Natural killer cell (primary cell): ENCODE data around the gene FBXL7. TPM values are rescaled to one million over a fixed set of nuclear protein-coding genes. Genes with fewer than 3 reads are reported as not detected.

ENCODE experiments used
- ATAC-seq, 3 donors: fragments of 150-1000 bp in 2 of 3; fragments of 200-7000 bp in 1 of 3; cut with Tn5 transposase; 1 replicate in 1 of 3; 2 replicates in 2 of 3; pipeline ENCODE4 v1.10.0; 2021; ENCODE audit warnings: mild to moderate bottlenecking in 2 of 3, moderate library complexity in 2 of 3
- DNase-seq, 2 donors: peaks; one replicate each; pipeline versions ENCODE4 v3.0.0 to v3.0.0-alpha.2; 2013 to 2021; ENCODE audit warnings: mixed read lengths in 1 of 2
- H3K27ac ChIP-seq: one replicate; pipeline ENCODE4 v1.5.1; 2013; ENCODE audit warnings: mild to moderate bottlenecking, low read length
- H3K27me3 ChIP-seq: one replicate; pipeline ENCODE4 v1.6.1; 2013; ENCODE audit warnings: low read length; ENCODE audit not compliant: control insufficient read depth, insufficient read depth
- H3K36me3 ChIP-seq: one replicate; pipeline ENCODE4 v1.6.1; 2013; ENCODE audit warnings: low read length; ENCODE audit not compliant: control insufficient read depth, insufficient read depth
- H3K4me1 ChIP-seq: one replicate; pipeline ENCODE4 v1.6.1; 2013; ENCODE audit warnings: low read length; ENCODE audit not compliant: control insufficient read depth, insufficient read depth
- H3K4me3 ChIP-seq: one replicate; pipeline ENCODE4 v1.5.1; 2013; ENCODE audit warnings: low read length
- H3K9me3 ChIP-seq: one replicate; pipeline ENCODE4 v1.6.1; 2013; ENCODE audit warnings: low read length; ENCODE audit not compliant: control insufficient read depth, insufficient read depth
- H3K27ac Mint-ChIP-seq, 2 donors: one replicate each; pipeline ENCODE4 v1.8.0; 2022; ENCODE audit warnings: mild to moderate bottlenecking in 2 of 2, mixed read lengths in 2 of 2, moderate library complexity in 1 of 2
- H3K27me3 Mint-ChIP-seq, 2 donors: one replicate each; pipeline ENCODE4 v1.8.0; 2022; ENCODE audit warnings: low read depth in 2 of 2, mixed read lengths in 2 of 2
- H3K36me3 Mint-ChIP-seq: one replicate; pipeline ENCODE4 v1.8.0; 2022; ENCODE audit warnings: mixed read lengths
- H3K4me1 Mint-ChIP-seq, 2 donors: one replicate each; pipeline ENCODE4 v1.8.0; 2022; ENCODE audit warnings: mixed read lengths in 2 of 2
- H3K4me3 Mint-ChIP-seq: one replicate; pipeline ENCODE4 v1.8.0; 2022; ENCODE audit warnings: mild to moderate bottlenecking, moderate library complexity, mixed read lengths
- H3K9me3 Mint-ChIP-seq, 2 donors: one replicate each; pipeline ENCODE4 v1.8.0; 2022; ENCODE audit warnings: mixed read lengths in 2 of 2
- CTCF ChIP-seq: fragments of 200-600 bp; IDR thresholded peaks from one replicate; pipeline ENCODE4 v1.8.0; 2022; ENCODE audit warnings: antibody characterized with exemption
- WGBS: methylation state at CpG from one replicate; pipeline ENCODE4 v1.1.7; 2013; ENCODE audit warnings: missing lambda C conversion rate; ENCODE audit not compliant: insufficient coverage; 5-methylcytosine and 5-hydroxymethylcytosine counted together
- intact Hi-C: fragments of 100-400 bp; cut with micrococcal nuclease; formaldehyde crosslinking; loops from one replicate; pipeline ENCODE4 v1.14.2; 2022
- total RNA-seq, 4 donors: library from RNA; stranded (reverse); fragments of 120-200 nt in 1 of 4; gene quantifications; one replicate each; pipeline versions ENCODE4 v1.2.3 to v1.2.4, GENCODE V29; 2013 to 2022

FBXL7 gene
- total RNA-seq, 3 donors from 2014 or later (not counting 1 experiment from before 2014, with no cell fraction given), result not detected

- Histone ChIP-seq H3K4me1 (no peaks in the 10 kb centered on the region), H3K27ac (no peak overlapping the region), H3K4me3 (no peak overlapping the region), H3K9me3 (no peaks in the 10 kb centered on the region), H3K27me3 (no peaks in the 10 kb centered on the region), H3K36me3 (no peaks in the 10 kb centered on the region)
- intact Hi-C loops, result no loop called here
- DNase-seq, result no peak
- WGBS, result 94% methylated on average over 1 of the region's 1 CpG
- H3K27me3 Mint-ChIP-seq, result no peaks in the 10 kb centered on the region
- ATAC-seq, result no peak
- no peak overlapping the region for H3K4me3 Mint-ChIP-seq
- no peaks in the 10 kb centered on the region for H3K36me3 Mint-ChIP-seq
- no peak for TF ChIP-seq CTCF
- H3K4me1 Mint-ChIP-seq, result no peaks in the 10 kb centered on the region
- no peak overlapping the region for H3K27ac Mint-ChIP-seq
- peaks cover 4 to 12% of the 10 kb centered on the region in 2 donors for H3K9me3 Mint-ChIP-seq
These were observed 327.8 kb downstream of the FBXL7 start for GRCh38 chr5:15827741-15828140.

- H3K9me3 Mint-ChIP-seq, result peaks cover 8 to 18% of the 10 kb centered on the region in 2 donors
- H3K4me3 Mint-ChIP-seq, result no peak overlapping the region
- intact Hi-C loops, result no loop called here
- H3K27me3 Mint-ChIP-seq, result no peaks in the 10 kb centered on the region
- ATAC-seq, result no peak
- Histone ChIP-seq H3K9me3 (no peaks in the 10 kb centered on the region), H3K27me3 (no peaks in the 10 kb centered on the region), H3K4me1 (no peaks in the 10 kb centered on the region), H3K36me3 (no peaks in the 10 kb centered on the region), H3K4me3 (no peak overlapping the region), H3K27ac (no peak overlapping the region)
- no peak for DNase-seq
- no peak overlapping the region for H3K27ac Mint-ChIP-seq
- H3K36me3 Mint-ChIP-seq, result no peaks in the 10 kb centered on the region
- H3K4me1 Mint-ChIP-seq, result no peaks in the 10 kb centered on the region
- WGBS, result 86% methylated on average over 4 of the region's 4 CpGs
- no peak for TF ChIP-seq CTCF
These were observed 331.4 kb downstream of the FBXL7 start for GRCh38 chr5:15831408-15831807.

GRCh38 chr5:15833365-15833764 lies 333.4 kb downstream of the FBXL7 start:
- no peaks in the 10 kb centered on the region for H3K36me3 ChIP-seq
- Mint-ChIP-seq H3K4me1 (no peaks in the 10 kb centered on the region), H3K9me3 (peaks cover 9 to 11% of the 10 kb centered on the region in 2 donors), H3K4me3 (no peak overlapping the region), H3K36me3 (no peaks in the 10 kb centered on the region), H3K27ac (no peak overlapping the region), H3K27me3 (no peaks in the 10 kb centered on the region)
- WGBS, result 78% methylated on average over 3 of the region's 4 CpGs
- no peak for ATAC-seq
- no peaks in the 10 kb centered on the region for H3K27me3 ChIP-seq
- H3K4me3 ChIP-seq, result no peak overlapping the region
- no peak for DNase-seq
- intact Hi-C loops, result no loop called here
- no peaks in the 10 kb centered on the region for H3K4me1 ChIP-seq
- no peak overlapping the region for H3K27ac ChIP-seq
- H3K9me3 ChIP-seq, result no peaks in the 10 kb centered on the region
- no peak for TF ChIP-seq CTCF

GRCh38 chr5:15834596-15835245 lies 334.7 kb downstream of the FBXL7 start:
- intact Hi-C loops, result no loop called here
- no peaks in the 10 kb centered on the region for H3K27me3 ChIP-seq
- no peak overlapping the region for H3K4me3 ChIP-seq
- H3K4me1 ChIP-seq, result no peaks in the 10 kb centered on the region
- no peaks in the 10 kb centered on the region for H3K36me3 Mint-ChIP-seq
- DNase-seq (no peak), ATAC-seq (no peak)
- H3K27me3 Mint-ChIP-seq, result no peaks in the 10 kb centered on the region
- H3K27ac ChIP-seq, result no peak overlapping the region
- H3K36me3 ChIP-seq, result no peaks in the 10 kb centered on the region
- H3K9me3 Mint-ChIP-seq, result peaks cover 13 to 16% of the 10 kb centered on the region in 2 donors
- WGBS, result 24% methylated on average over 3 of the region's 3 CpGs
- TF ChIP-seq CTCF, result no peak
- H3K4me3 Mint-ChIP-seq, result no peak overlapping the region
- no peaks in the 10 kb centered on the region for H3K9me3 ChIP-seq
- no peaks in the 10 kb centered on the region for H3K4me1 Mint-ChIP-seq
- H3K27ac Mint-ChIP-seq, result no peak overlapping the region
